WTC11 (cell line): Measurements from ENCODE around the gene SASS6. TPM values are rescaled to one million over a fixed set of nuclear protein-coding genes. Genes with fewer than 3 reads are reported as not detected.

Experiments
- ATAC-seq: fragments of 200-7000 bp; cut with Tn5 transposase; 2 replicates; pipeline ENCODE4 v1.10.0; 2021; ENCODE audit warnings: mild to moderate bottlenecking, moderate library complexity
- CTCF ChIA-PET: fragments of 300-600 bp; sonication (Branson Sonifier 250); formaldehyde crosslinking; loops from one replicate; lab custom pipeline; 2021; ENCODE audit warnings: antibody characterized with exemption; lab: Charles Lee
- POLR2A ChIA-PET: fragments of 350-600 bp; sonication (Branson Sonifier 250); formaldehyde crosslinking; loops from one replicate; lab custom pipeline; 2021; ENCODE audit warnings: antibody characterized with exemption; lab: Charles Lee
- DNase-seq: peaks from one replicate; pipeline ENCODE4 v3.0.0; 2021; ENCODE audit warnings: low spot score
- H3K27ac Mint-ChIP-seq: 2 replicates; pipeline ENCODE4 v1.8.0; 2021; ENCODE audit warnings: mixed read lengths
- H3K27me3 Mint-ChIP-seq: 2 replicates; pipeline ENCODE4 v1.8.0; 2021; ENCODE audit warnings: low read depth, mild to moderate bottlenecking, moderate library complexity, mixed read lengths
- H3K36me3 Mint-ChIP-seq: 2 replicates; pipeline ENCODE4 v1.8.0; 2021; ENCODE audit warnings: mixed read lengths
- H3K4me1 Mint-ChIP-seq: 2 replicates; pipeline ENCODE4 v1.8.0; 2022; ENCODE audit warnings: mixed read lengths
- H3K4me3 Mint-ChIP-seq: 2 replicates; pipeline ENCODE4 v1.8.0; 2021; ENCODE audit warnings: mild to moderate bottlenecking, moderate library complexity, mixed read lengths
- H3K9me3 Mint-ChIP-seq: 2 replicates; pipeline ENCODE4 v1.8.0; 2021; ENCODE audit warnings: mixed read lengths
- AFF4 ChIP-seq: sonication (generic); formaldehyde crosslinking; IDR thresholded peaks from 2 replicates; pipeline ENCODE4 v1.8.1; 2023; ENCODE audit warnings: mild to moderate bottlenecking, missing genetic modification reagents, borderline replicate concordance
- ATF2 ChIP-seq: sonication (generic); formaldehyde crosslinking; IDR thresholded peaks from 2 replicates; pipeline ENCODE4 v1.8.1; 2022; ENCODE audit warnings: low read depth, missing genetic modification reagents, borderline replicate concordance
- ATF3 ChIP-seq: sonication (generic); formaldehyde crosslinking; conservative IDR thresholded peaks from 2 replicates; pipeline ENCODE4 v1.8.1; 2022; ENCODE audit warnings: mild to moderate bottlenecking, missing genetic modification reagents
- CTCF ChIP-seq: fragments of 200-600 bp; IDR thresholded peaks from 2 replicates; pipeline ENCODE4 v1.8.0; 2022; ENCODE audit warnings: antibody characterized with exemption
- HMGXB4 ChIP-seq: sonication (generic); formaldehyde crosslinking; IDR thresholded peaks from 2 replicates; pipeline ENCODE4 v1.8.1; 2023; ENCODE audit warnings: mild to moderate bottlenecking, moderate library complexity, missing genetic modification reagents
- IRF2 ChIP-seq: sonication (generic); formaldehyde crosslinking; IDR thresholded peaks from 2 replicates; pipeline ENCODE4 v1.8.0; 2022; ENCODE audit warnings: low read depth, missing genetic modification reagents, borderline replicate concordance
- MAX ChIP-seq: sonication (generic); formaldehyde crosslinking; IDR thresholded peaks from 2 replicates; pipeline ENCODE4 v1.8.0; 2022; ENCODE audit warnings: mild to moderate bottlenecking, missing genetic modification reagents
- NR2C2 ChIP-seq: sonication (generic); formaldehyde crosslinking; IDR thresholded peaks from 2 replicates; pipeline ENCODE4 v1.8.0; 2022; ENCODE audit warnings: mild to moderate bottlenecking, missing genetic modification reagents
- PREB ChIP-seq: sonication (generic); formaldehyde crosslinking; IDR thresholded peaks from 2 replicates; pipeline ENCODE4 v1.8.1; 2022; ENCODE audit warnings: mild to moderate bottlenecking, missing genetic modification reagents, moderate library complexity, borderline replicate concordance
- TCF7 ChIP-seq: sonication (generic); formaldehyde crosslinking; IDR thresholded peaks from 2 replicates; pipeline ENCODE4 v1.8.0; 2022; ENCODE audit warnings: mild to moderate bottlenecking, low read depth, missing genetic modification reagents, moderate library complexity
- USF2 ChIP-seq: sonication (generic); formaldehyde crosslinking; IDR thresholded peaks from 2 replicates; pipeline ENCODE4 v1.8.1; 2023; ENCODE audit warnings: mild to moderate bottlenecking, missing genetic modification reagents, moderate library complexity
- ZMAT4 ChIP-seq: fragments of 250-450 bp; sonication (Bioruptor Pico); IDR thresholded peaks from 2 replicates; pipeline ENCODE4 v1.9.0; 2021; ENCODE audit warnings: mild to moderate bottlenecking
- ZNF138 ChIP-seq: sonication (generic); formaldehyde crosslinking; conservative IDR thresholded peaks from 2 replicates; pipeline ENCODE4 v1.8.1; 2022; ENCODE audit warnings: mild to moderate bottlenecking, moderate library complexity, missing genetic modification reagents
- ZSCAN18 ChIP-seq: fragments of 250-450 bp; sonication (Bioruptor Pico); IDR thresholded peaks from 2 replicates; pipeline ENCODE4 v2.1.2; 2022; ENCODE audit warnings: mild to moderate bottlenecking, moderate library complexity
- total RNA-seq: library from RNA; stranded (reverse); gene quantifications from 3 replicates; pipeline ENCODE4 v1.2.3, GENCODE V29; 2021

The SASS6 gene
- total RNA-seq, 1 experiment from 2014 or later = 13.6 TPM

GRCh38 chr1:100137602-100138001 is 4.9 kb upstream of the SASS6 start (continued):
- TF ChIP-seq PREB = no peak

- ATAC-seq (no peak), DNase-seq (no peak)
- no peak overlapping the region for H3K27ac Mint-ChIP-seq
- H3K36me3 Mint-ChIP-seq = peaks cover 5% of the 10 kb centered on the region; the same call in 1 of the 2 replicates
- H3K4me3 Mint-ChIP-seq = peak overlapping the region; percentile 53
- ChIA-PET POLR2A (no interaction called here), CTCF (no interaction called here)
- no peaks in the 10 kb centered on the region for H3K9me3 Mint-ChIP-seq
- peaks cover 7% of the 10 kb centered on the region for H3K4me1 Mint-ChIP-seq
- H3K27me3 Mint-ChIP-seq = no peaks in the 10 kb centered on the region
- no peak for TF ChIP-seq AFF4 (CRISPR knock-in tag)
- TF ChIP-seq NR2C2 (CRISPR knock-in tag) = no peak
- no peak for TF ChIP-seq ATF2 (CRISPR knock-in tag)
- no peak for TF ChIP-seq IRF2 (CRISPR knock-in tag)
- no peak for TF ChIP-seq ATF3 (CRISPR knock-in tag)
- TF ChIP-seq TCF7 (CRISPR knock-in tag) = no peak
These were observed 2.1 kb upstream of the SASS6 start for GRCh38 chr1:100134872-100135271.

- no peaks in the 10 kb centered on the region for H3K36me3 Mint-ChIP-seq
- ChIA-PET CTCF (no interaction called here), POLR2A (interaction anchor here (1.0 kb wide), 1 partner anchor 332 kb away, joined by 3 read pairs; no protein-coding TSS in a partner anchor)
- no peaks in the 10 kb centered on the region for H3K27me3 Mint-ChIP-seq
- ATAC-seq = no peak
- no peaks in the 10 kb centered on the region for H3K9me3 Mint-ChIP-seq
- no peak for DNase-seq
- peak overlapping the region; percentile 99 for H3K4me3 Mint-ChIP-seq
- peak overlapping the region; percentile 84 for H3K27ac Mint-ChIP-seq
- peaks cover 7% of the 10 kb centered on the region for H3K4me1 Mint-ChIP-seq
- TF ChIP-seq PREB = no peak
- TF ChIP-seq CTCF = no peak
- no peak for TF ChIP-seq HMGXB4 (CRISPR knock-in tag)
- no peak for TF ChIP-seq USF2
- TF ChIP-seq MAX (CRISPR knock-in tag) = no peak
- TF ChIP-seq ZNF138 (CRISPR knock-in tag) = no peak
- no peak for TF ChIP-seq ZSCAN18 (CRISPR knock-in tag)
- no peak for TF ChIP-seq ZMAT4 (CRISPR knock-in tag)
These were observed 1.1 kb downstream of the SASS6 start for GRCh38 chr1:100131623-100132022.
